GM18870 (cell line): Measurements from ENCODE around the gene TLR2.
"Not testable (repeated sequence)": the region's sequence is repeated elsewhere in the genome, so short reads cannot be mapped to it uniquely, and the experiment has no call there.

Experiments
- ATAC-seq: cut with Tn5 transposase; IDR thresholded peaks from one replicate; pipeline ENCODE4 v1.9.1; 2021; ENCODE audit warnings: moderate library complexity; ENCODE audit not compliant: unreplicated experiment

Gene TLR2

DNA sequence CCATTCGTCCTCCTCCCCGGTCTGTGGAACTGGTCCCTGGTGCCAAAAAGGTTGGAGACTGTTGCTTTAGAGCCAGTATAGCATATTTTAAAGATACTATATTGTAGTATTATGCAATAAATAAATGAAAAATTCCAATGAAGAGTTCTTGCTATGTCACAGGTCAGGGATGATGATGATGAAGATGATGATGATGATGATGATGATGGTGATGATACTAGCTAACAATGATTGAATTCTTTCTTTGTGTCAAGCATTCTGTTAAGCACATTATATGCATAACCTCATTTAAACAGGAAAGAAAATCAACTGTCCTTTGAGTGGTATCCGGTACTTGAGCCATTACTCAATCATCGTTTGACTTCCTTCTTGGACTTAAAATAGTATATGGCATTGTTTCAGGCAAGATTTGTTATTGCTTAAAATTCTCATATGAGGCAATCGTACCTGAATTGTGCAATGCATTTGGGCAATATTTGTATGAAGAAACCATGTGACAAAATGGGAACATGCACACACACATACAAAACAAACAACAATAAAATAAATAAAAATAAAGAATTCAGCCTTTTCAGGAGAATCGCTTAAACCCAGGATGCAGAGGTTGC, 22.8 kb upstream of the TLR2 start:
- ATAC-seq = no peak

DNA sequence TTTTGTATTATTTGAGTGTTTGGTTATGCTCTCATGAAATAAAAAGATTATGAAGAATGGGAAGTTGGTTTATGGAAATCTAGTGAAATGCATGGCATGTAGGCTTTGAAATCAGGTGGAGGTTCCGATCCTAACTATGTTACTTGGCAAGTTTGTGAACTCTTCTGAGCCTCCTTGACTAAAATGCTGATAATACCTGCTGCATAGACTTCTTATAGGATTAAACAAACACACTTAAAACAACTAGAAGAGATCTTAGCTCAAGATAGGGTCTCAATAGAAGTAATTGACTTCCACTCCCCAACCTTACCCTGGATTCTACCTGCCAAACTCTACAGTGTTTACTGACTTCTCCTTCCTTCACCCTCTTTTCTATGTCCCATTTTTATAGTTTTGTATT, 22.2 kb upstream of the TLR2 start:
- ATAC-seq = no peak

DNA sequence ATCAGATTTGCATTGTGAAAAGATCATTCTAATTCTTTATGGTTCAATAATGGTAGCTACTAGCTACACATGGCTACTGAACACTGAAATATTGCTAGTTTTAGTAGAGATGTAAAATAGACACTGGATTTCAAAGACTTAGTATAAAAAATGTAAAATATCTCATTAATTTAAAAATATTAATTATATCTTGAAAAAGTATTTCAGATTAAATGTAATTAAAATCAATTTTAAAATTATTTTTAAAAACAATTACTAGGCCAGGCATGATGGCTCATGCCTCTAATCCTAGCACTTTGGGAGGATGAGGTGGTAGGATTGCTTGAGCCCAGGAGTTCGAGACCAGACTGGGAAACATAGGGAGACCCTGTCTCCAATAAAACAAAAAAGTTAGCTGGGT, 20.4 kb upstream of the TLR2 start:
- no peak for ATAC-seq

DNA sequence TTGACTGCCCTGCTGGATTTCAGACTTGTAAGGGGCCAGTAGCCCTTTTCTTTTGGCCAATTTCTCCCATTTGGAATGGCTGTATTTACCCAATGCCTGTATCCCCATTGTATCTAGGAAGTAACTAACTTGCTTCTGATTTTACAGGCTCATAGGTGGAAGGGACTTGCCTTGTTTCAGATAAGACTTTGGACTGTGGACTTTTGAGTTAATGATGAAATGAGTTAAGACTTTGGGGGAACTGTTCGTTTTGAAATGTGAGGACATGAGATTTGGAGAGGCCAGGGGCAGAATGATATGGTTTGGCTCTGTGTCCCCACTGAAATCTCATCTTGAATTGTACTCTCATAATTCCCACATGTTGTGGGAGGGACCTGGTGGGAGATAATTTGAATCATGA, 17.6 kb upstream of the TLR2 start:
- not testable (repeated sequence) for ATAC-seq

DNA sequence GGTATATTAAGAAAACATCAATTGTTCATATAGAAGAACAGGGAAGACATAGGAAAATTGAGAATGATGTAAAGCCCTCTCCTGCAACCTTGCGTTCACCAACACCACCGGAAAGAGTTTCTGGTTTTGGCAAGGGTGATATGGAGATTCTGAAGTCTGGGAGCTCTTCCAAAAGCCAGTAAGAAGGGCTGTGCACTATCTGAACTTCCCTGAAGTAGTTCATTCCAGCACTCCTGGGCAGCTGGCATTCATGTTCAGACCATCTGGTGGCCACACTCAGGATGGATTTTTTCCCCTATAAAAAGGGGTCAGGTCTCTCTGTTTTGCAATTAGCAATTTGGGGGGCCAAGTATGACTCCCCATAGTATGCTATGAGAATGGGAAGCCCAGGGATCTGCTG, 15.4 kb upstream of the TLR2 start:
- no peak for ATAC-seq

DNA sequence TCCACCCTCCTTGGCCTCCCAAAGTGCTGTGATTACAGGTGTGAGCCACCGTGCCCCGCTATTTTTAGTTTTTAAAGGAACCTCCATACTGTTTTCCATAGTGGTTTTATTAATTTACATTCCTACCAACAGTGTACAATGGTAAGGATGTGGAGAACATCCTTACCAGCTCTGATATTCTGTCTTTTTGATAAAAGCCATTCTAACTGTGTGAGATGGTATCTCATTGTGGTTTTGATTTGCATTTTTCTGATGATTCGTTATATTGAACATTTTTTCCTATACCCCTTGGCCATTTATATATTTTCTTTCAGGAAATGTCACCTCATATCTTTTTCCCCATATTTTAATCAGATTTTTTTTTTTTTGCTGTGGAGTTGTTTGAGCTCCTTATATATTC, 14.2 kb upstream of the TLR2 start:
- ATAC-seq = no peak

DNA sequence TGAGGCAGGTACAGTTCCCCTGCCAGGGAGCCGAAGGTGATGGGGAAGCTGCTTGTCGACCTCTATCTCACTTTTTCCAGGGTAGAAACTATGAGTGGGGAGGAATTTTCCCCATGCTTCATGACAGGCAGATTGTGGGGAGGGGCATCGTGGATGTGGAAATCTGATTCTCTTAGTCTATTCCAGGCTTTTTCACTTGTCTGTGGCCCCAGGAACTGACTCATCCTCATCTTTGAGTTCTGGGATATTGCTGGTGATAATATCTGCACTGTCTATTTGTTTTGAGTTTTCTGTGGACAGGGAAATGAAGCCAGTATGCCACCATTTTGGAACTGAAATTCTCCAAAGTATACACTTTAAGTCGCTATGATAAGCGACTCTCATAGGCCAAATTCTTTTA, 7.6 kb upstream of the TLR2 start:
- no peak for ATAC-seq

DNA sequence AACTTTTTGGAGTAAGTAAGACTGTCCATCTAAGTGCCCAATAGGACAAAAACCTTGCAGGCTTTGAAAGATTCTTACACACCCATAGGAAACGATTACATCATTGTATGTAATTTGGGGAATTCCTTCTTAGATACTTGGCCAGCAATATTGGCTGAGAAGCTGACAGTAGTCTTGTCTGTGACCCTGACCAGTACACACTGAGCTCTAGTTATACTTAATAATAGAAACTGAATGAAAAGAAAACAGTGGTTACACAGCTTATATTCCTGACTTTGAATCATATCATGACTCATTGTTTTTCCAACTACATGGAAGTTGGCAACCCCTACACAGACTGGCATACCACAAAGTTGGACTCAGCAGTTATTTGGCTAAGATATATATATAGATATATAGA, 7.1 kb upstream of the TLR2 start:
- ATAC-seq = no peak

DNA sequence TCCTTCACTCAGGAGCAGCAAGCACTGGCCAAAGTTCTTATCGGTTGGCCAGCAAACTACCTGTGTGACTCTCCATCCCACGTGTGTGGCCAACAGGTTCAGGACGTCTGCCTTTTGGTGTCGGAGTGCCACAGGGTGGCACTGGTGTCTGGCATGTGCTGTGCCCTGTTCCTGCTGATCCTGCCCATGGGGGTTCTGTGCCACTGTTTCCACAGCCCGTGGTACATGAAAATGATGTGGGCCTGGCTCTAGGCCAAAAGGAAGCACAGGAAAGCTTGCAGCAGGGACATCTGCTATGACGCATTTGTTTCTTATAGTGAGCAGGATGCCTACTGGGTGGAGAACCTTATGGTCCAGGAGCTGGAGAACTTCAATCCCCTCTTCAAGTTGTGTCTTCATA, 4.6 kb upstream of the TLR2 start:
- ATAC-seq = no peak

DNA sequence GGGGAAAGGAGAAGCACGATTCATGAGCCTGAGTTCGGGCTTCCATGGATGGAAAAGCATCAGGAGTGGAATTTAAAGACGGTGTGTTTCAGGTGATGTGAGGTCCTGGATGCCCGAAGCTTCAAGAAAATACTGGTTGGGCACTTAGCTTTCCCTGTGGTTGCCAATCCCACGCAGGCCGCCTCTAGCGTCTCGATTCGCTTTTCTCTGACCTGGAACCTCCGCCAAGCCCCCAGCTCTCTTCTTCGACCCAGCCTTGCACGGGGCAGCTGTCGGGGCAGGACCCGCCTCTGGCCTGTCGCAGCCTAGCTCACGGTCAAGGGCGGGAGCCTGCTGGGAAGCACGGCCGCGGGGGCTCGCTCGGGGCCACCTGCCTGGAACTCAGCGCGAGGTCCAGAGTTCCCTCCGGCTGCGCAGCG, 308 bp upstream of the TLR2 start:
- ATAC-seq = no peak

DNA sequence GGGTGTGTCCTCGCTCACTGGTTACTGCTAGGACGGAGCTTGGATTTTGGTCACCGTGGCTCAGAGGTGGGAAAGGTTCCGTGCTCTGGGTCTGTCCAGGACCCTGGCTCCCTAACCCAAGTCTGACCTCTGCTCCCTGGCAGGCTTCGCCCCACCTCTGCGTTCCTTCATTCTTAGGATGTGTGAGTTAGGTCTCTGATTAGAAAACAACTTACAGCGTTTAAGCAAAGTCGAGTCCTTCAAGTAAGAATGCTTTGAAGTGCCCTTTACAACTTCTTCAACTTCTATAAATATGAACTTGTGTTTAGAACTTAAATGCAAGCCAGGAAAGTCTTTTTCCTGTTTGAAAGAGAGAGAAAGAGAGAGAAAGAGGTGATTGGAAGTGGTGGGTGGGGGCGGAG, 891 bp downstream of the TLR2 start:
- no peak for ATAC-seq

DNA sequence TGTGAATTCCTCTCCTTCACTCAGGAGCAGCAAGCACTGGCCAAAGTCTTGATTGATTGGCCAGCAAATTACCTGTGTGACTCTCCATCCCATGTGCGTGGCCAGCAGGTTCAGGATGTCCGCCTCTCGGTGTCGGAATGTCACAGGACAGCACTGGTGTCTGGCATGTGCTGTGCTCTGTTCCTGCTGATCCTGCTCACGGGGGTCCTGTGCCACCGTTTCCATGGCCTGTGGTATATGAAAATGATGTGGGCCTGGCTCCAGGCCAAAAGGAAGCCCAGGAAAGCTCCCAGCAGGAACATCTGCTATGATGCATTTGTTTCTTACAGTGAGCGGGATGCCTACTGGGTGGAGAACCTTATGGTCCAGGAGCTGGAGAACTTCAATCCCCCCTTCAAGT, 20.4 kb downstream of the TLR2 start:
- ATAC-seq = no peak

DNA sequence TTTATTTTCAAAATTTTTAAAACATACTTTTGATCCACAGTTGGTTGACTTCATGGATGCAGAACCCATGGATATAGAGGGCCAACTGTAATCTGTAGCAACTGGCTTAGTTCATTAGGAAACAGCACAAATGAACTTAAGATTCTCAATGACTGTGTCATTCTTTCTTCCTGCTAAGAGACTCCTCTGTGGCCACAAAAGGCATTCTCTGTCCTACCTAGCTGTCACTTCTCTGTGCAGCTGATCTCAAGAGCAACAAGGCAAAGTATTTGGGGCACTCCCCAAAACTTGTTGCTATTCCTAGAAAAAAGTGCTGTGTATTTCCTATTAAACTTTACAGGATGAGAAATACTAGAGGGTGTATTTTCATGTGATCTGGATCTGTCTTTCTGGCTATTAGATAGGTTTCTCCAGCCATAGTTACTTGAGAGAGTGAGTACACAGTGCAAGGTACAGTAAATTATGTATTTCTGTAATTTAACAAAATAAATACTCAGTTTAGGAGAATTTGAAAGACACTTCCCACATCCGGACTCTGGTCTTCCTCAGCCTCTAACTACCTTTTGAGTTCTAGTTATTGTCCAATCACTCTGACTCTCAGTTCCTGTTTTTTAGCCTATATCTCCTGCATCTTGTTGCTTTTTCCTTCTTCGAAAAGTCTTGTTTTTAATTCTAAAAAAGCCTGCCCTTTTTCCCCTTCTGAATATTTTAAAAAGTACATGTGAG, 21.8 kb downstream of the TLR2 start:
- ATAC-seq = peak; percentile 90

DNA sequence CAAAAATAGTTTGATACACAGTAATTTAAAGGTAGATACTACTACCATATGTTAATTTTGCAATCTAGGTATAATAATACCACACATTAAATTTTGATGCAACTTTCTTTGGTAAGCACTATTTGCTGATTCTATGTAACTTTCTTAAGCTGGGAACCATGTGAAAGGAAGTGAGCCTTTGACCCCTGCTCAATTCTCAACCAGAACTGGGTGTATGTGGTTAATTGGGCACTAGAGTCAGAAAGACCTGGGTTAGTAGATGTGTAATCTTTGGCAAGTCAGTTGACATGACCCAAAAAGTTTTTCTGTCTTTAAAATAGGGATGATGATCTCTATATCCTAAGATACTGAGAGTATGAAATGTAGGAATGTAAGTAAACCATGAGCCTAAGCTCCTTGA, 22.4 kb downstream of the TLR2 start:
- ATAC-seq = peak; percentile 27

DNA sequence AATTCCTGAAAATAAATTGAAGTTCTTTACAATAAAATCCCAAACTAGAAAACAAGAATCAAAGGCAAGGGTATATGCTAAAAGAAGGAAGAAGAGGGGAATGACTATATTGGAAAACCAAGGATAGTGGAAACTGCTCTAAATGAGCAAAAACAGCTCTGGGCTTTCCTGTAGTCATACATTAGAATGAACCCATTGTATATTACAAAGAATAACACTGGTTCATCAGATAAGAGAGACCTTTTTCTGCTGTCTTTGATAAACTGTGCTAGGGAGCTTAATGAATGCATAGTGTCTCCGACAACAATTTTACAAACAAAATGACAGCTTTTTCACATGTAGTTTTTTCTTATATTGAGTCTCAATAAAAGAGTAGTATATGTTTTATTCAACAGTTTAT, 26.6 kb downstream of the TLR2 start:
- ATAC-seq = no peak

DNA sequence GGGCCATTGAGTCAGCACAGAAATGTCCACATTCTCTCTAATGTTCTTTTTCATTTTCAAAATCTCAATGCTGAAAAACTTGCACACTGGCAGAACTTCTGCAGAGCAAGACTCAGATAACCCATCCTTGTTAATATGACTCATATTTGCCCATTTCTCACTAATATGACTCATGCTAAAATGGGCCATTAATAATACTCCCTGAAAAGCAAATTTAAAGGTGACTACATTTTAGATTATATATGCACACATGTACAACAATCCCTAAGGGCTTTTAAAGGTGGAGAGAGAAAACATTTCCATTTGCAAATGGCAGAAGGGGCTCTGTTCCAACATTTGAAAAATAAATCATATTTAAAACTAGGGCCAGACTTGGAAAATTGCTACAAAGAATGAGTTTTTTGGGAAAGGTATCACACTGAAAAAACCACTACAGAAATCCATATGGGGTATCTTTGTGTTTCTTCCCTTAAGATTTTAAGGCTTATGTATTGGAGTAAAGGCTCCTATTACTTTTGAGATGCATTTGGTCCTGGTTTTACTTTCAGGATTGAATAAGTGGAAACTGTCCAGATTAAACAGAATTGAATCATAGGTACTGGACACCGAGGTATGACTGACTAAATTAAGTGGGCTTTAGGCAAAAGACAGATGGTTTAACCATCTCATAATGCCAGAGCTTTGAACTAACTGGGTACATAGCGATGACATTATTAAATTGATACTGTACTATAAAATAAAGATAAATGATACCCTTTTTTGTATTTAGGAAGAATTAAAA, 30.0 kb downstream of the TLR2 start:
- no peak for ATAC-seq

DNA sequence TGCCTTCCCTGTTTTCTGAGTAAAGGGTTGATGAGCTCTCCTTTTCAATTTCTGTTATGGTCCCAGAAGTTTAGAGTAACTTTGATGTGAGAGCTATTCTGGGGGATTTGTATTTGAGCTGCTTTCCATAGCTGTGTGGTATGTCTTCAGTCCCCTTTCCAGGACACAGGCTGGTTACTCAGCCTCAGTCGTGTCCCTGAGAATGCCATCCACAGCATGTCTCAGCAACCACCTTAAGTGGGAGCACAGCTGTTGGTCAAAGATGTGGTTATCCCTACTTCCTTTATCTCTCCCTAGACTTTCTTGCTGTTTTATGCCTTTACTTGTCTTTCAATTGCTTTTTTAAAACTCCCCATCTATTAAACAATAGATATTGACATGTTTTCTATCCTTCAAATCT, 38.0 kb downstream of the TLR2 start:
- ATAC-seq = no peak

DNA sequence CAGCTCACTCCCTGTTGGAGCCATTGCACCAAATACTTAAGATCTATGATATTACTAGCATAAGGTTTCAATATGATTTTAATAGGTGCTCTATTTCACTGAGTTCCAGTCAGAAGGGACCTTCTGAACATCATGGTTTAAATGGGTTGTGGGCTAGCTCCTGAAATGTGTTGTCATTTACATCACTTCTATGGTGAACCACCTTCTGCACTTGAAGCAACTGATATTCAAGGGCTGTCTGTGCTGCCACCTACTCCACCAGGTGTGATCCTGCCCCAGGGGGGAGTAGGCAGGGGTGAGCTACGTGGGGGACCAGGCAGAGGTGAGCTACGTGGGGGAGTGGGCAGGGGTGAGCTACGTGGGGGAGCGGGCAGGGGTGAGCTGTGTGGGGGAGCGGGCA, 40.5 kb downstream of the TLR2 start:
- ATAC-seq = no peak

DNA sequence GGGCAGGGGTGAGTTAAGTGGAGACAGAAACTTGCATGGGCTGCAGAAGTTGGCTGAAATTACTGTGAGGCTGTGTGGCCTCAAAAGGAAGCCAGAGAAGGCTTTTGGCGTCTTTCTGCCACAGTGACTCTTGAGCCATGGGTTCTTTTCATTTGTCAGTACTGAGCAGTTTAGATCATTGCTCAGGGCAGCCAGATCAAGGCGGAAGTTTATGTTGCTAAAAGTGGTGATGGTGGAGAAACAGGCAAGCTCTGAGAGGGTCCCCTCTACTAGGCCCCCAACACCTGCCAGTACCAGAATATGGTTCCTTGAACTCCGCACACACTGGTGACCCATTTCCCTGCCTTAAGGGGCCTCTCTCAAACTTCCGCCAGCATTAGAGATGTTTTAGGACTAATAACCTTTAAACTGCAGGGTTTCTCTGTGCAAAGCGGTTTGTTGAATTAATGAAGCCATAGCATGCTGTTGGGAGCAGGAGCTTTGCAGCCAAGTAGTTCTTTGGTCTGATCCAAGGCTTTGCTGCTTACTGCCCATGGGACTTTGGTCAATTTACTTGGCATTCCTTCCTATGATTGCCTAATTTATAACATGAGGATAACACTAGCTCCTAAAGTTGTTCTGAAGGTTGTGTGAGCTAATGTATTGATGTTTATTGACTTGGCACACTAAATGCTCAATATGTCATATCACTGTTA, 41.2 kb downstream of the TLR2 start:
- ATAC-seq = no peak

DNA sequence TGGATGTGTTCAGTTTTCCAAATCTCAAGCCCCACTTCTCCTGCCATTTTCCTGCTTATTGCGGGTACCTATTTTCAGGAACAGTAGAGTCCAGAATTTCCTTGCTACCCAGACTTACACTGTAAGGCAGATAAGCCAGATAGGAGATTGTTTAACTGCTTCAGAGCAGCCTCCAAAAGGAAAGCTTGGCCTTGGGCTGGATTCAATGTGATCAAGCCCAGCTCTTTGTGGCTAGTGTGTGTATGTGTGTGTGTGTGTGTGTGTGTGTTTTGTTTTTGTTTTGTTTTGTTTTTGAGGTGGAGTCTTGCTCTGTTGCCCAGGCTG, 41.7 kb downstream of the TLR2 start:
- no peak for ATAC-seq

DNA sequence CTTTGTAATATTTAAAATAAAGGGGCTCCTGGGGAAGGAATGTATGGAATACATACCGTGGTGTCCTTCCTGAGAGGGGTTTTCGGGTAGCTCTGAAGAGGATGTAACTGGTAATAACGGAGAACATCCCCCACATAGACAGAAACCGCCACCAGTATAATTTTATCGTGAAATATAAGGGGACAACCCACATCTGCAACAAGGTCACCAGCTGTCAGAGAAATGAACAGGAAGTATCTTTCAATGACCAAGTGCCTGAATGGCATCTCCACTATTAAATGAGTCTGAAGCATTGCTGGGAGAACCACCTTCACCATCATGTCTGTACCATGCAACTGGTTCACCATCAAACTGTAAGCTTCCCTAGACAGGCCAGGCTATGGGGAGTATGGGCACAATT, 44.1 kb downstream of the TLR2 start:
- ATAC-seq = no peak

DNA sequence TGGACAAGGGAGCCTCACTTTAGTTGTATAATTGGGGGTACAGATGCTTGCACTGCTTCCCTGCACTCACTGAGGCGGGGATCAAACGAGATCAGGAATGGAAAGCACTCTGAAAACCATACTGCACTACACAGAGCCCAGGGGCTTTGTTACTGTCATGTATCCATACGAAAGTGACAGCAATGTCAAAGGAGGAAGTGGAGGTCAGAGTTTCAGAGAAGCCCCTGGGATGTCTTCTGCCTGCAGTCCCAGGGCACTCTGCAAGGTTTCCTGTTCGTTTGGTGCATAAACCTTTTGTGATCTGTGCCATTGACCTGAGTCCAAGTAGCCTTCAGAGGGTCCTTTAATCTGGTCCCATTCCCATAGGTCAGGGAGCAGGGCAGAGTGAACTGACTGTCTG, 44.6 kb downstream of the TLR2 start:
- no peak for ATAC-seq
